ENCODE measurements around the gene OVAAL.

The OVAAL gene

GRCh38 chr1:180588121-180588520 lies 29.4 kb downstream of the OVAAL start:
- ChIA-PET CTCF (interaction anchor here (0.6 to 1.5 kb wide), 2 partner anchors 8 to 20 kb away, joined by 3 to 4 read pairs; no protein-coding TSS in a partner anchor), POLR2A (no interaction called here)
- Histone ChIP-seq H3K4me1 (ENCODE audit: control insufficient read depth, insufficient read depth, low read length) (no peaks in the 10 kb centered on the region), H3K36me3 (ENCODE audit: control insufficient read depth in 2 of 2, insufficient read depth in 1 of 2, low read length in 2 of 2) (no peaks in the 10 kb centered on the region), H3K4me3 (ENCODE audit: low read depth, low read length) (no peak overlapping the region), H3K9me3 (ENCODE audit: control insufficient read depth, insufficient read depth, low read depth, low read length) (no peaks in the 10 kb centered on the region), H3K27ac (ENCODE audit: extremely low read depth, low read depth, low read length) (no peak overlapping the region)
- TF ChIP-seq ZNF449 (tag by site-specific recombination; IDR thresholded peaks at IDR 0.05): no peak
- peak; percentile 61 for TF ChIP-seq SETDB1 (IDR thresholded peaks at IDR 0.05; ENCODE audit: insufficient read length, low read length)

DNA sequence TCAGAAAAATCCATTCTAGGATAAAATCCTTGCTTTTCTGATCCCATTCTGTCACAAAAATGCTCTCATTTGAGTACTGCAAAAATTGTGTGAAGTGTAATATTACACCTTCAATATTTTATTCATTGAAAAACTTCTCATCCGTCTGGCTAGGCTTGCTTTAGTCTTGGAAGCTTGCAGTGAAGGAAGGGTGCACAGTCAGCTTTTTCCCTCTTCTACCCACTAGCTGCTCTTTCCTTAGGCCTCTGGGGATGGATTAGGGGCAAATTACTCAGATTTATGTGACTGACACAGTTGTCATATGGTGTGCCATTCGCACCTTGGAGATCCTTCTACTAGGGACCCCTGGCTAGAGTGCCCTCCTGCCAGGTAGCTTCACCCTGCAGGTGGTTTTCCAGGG lies 32.1 kb downstream of the OVAAL start:
- TF ChIP-seq ZNF600 (tag by site-specific recombination; IDR thresholded peaks at IDR 0.05): no peak
- TF ChIP-seq ZNF324 (tag by site-specific recombination; IDR thresholded peaks at IDR 0.05): no peak
- TF ChIP-seq ZNF133 (tag by site-specific recombination; IDR thresholded peaks at IDR 0.05): no peak
- no peak for TF ChIP-seq OSR2 (tag by site-specific recombination; IDR thresholded peaks at IDR 0.05)
- no peak for TF ChIP-seq ZNF350 (tag by site-specific recombination; IDR thresholded peaks at IDR 0.05)
- TF ChIP-seq TCF7L2 (IDR thresholded peaks at IDR 0.05; ENCODE audit: borderline replicate concordance, low read depth, low read length): no peak
- TF ChIP-seq ZNF394 (tag by site-specific recombination; IDR thresholded peaks at IDR 0.05; ENCODE audit: borderline replicate concordance): no peak
- no peak for TF ChIP-seq ZNF426 (tag by site-specific recombination; IDR thresholded peaks at IDR 0.05)
- no peak for TF ChIP-seq ZNF776 (tag by site-specific recombination; IDR thresholded peaks at IDR 0.05; ENCODE audit: borderline replicate concordance)
- TF ChIP-seq, protein P1, sequence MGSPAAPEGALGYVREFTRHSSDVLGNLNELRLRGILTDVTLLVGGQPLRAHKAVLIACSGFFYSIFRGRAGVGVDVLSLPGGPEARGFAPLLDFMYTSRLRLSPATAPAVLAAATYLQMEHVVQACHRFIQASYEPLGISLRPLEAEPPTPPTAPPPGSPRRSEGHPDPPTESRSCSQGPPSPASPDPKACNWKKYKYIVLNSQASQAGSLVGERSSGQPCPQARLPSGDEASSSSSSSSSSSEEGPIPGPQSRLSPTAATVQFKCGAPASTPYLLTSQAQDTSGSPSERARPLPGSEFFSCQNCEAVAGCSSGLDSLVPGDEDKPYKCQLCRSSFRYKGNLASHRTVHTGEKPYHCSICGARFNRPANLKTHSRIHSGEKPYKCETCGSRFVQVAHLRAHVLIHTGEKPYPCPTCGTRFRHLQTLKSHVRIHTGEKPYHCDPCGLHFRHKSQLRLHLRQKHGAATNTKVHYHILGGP (tag by site-specific recombination; IDR thresholded peaks at IDR 0.05): no peak
- no peak for TF ChIP-seq ZFHX2 (tag by site-specific recombination; conservative IDR thresholded peaks at IDR 0.05)
- no peak for TF ChIP-seq ZNF16 (tag by site-specific recombination; IDR thresholded peaks at IDR 0.05; ENCODE audit: low read depth)
- TF ChIP-seq GLI2 (tag by site-specific recombination; IDR thresholded peaks at IDR 0.05; ENCODE audit: borderline replicate concordance, low read depth): no peak
- no peak for TF ChIP-seq BCL11A (tag by site-specific recombination; IDR thresholded peaks at IDR 0.05; ENCODE audit: low read depth)
- TF ChIP-seq SCRT1 (tag by site-specific recombination; IDR thresholded peaks at IDR 0.05; ENCODE audit: borderline replicate concordance): no peak
- no peak for TF ChIP-seq ZNF221 (tag by site-specific recombination; IDR thresholded peaks at IDR 0.05; ENCODE audit: borderline replicate concordance)
- Histone ChIP-seq H3K4me1 (ENCODE audit: control insufficient read depth, insufficient read depth, low read length) (no peaks in the 10 kb centered on the region), H3K4me3 (ENCODE audit: low read depth, low read length) (no peak overlapping the region), H3K36me3 (ENCODE audit: control insufficient read depth in 2 of 2, insufficient read depth in 1 of 2, low read length in 2 of 2) (no peaks in the 10 kb centered on the region), H3K9me3 (ENCODE audit: control insufficient read depth, insufficient read depth, low read depth, low read length) (no peaks in the 10 kb centered on the region), H3K27ac (ENCODE audit: extremely low read depth, low read depth, low read length) (no peak overlapping the region)
- ChIA-PET POLR2A (no interaction called here), CTCF (interaction anchor here (0.5 kb wide), 1 partner anchor 22 kb away, joined by 3 read pairs; no protein-coding TSS in a partner anchor)

DNA sequence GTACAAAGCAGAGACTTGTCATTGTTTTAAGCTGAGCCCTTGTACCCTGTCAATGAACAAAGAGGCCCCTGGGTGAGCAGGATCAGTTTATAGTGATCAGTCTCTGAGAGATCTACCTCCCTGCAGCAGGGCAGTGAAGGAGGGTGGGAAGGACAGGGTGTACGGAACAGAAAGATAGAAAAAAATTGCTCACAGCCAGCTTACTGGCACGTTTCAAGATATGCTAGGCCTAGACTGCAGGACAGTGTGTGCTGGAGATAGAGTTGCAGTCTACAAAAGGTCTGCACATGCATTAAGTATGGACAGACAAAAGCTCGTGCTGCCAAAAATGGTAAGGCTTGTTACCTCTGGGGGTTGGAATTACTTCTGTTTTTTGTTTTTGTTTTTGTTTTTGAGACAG lies 34.6 kb downstream of the OVAAL start:
- Histone ChIP-seq H3K36me3 (ENCODE audit: control insufficient read depth in 2 of 2, insufficient read depth in 1 of 2, low read length in 2 of 2) (no peaks in the 10 kb centered on the region), H3K27ac (ENCODE audit: extremely low read depth, low read depth, low read length) (no peak overlapping the region), H3K4me1 (ENCODE audit: control insufficient read depth, insufficient read depth, low read length) (no peaks in the 10 kb centered on the region), H3K9me3 (ENCODE audit: control insufficient read depth, insufficient read depth, low read depth, low read length) (no peaks in the 10 kb centered on the region), H3K4me3 (ENCODE audit: low read depth, low read length) (no peak overlapping the region)
- ChIA-PET POLR2A (no interaction called here), CTCF (interaction anchor here (1.0 kb wide), 1 partner anchor 43 kb away, joined by 5 read pairs; no protein-coding TSS in a partner anchor)
- no peak for TF ChIP-seq ZNF350 (tag by site-specific recombination; IDR thresholded peaks at IDR 0.05)
- TF ChIP-seq ZBTB20 (tag by site-specific recombination; IDR thresholded peaks at IDR 0.05): no peak
- TF ChIP-seq ZNF704 (tag by site-specific recombination; IDR thresholded peaks at IDR 0.05): no peak
- TF ChIP-seq ZNF114 (tag by site-specific recombination; IDR thresholded peaks at IDR 0.05): no peak
- no peak for TF ChIP-seq GLIS1 (tag by site-specific recombination; IDR thresholded peaks at IDR 0.05)
- no peak for TF ChIP-seq ZNF138 (tag by site-specific recombination; IDR thresholded peaks at IDR 0.05; ENCODE audit: borderline replicate concordance)
- TF ChIP-seq ZNF248 (tag by site-specific recombination; IDR thresholded peaks at IDR 0.05): no peak
- TF ChIP-seq ZNF488 (tag by site-specific recombination; IDR thresholded peaks at IDR 0.05): no peak
- no peak for TF ChIP-seq ZBTB17 (tag by site-specific recombination; IDR thresholded peaks at IDR 0.05)
- TF ChIP-seq ZNF521 (tag by site-specific recombination; IDR thresholded peaks at IDR 0.05): no peak
- no peak for TF ChIP-seq ZNF560 (tag by site-specific recombination; IDR thresholded peaks at IDR 0.05; ENCODE audit: borderline replicate concordance)
- TF ChIP-seq ZSCAN23 (tag by site-specific recombination; IDR thresholded peaks at IDR 0.05): no peak
- TF ChIP-seq ZNF433 (tag by site-specific recombination; IDR thresholded peaks at IDR 0.05; ENCODE audit: low read depth): no peak
